Measurements from ENCODE around the gene TMEM51. TPM values are rescaled to one million over a fixed set of nuclear protein-coding genes. Genes with fewer than 3 reads are reported as not detected.

Gene TMEM51
- total and polyA plus RNA-seq, 2 of the 4 experiments (the other 2 are of a cell fraction), result 2.7 to 10.2 TPM

DNA sequence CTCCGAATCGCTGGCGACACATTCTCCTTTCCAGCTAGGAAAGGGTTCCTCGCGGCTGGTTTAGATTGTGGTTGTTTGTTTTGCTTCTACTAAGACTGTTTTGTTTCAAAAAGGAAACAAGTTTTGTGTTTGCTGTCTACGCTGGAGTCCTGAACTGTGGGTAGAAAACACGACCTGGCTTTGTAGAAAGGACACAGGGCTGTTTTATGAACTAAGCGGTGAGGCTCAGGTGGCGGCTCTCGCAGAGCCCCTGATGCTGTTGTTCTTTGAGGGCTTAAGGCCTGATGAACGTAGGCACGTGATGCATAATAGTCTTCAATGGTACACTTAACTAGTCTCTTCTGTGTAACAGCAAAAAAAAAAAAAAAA is 66.5 kb downstream of the TMEM51 start:
- Histone ChIP-seq H2AK5ac (ENCODE audit: low read depth, low read length) (no peak overlapping the region), H4K91ac (ENCODE audit: insufficient read depth, low read depth, low read length) (no peak overlapping the region), H4K5ac (ENCODE audit: low read depth, low read length) (no peak overlapping the region), H4K8ac (ENCODE audit: low read depth in 2 of 2, low read length in 2 of 2) (no peak overlapping the region), H3K4me2 (ENCODE audit: low read depth, low read length) (no peak overlapping the region), H3K27ac (ENCODE audit: insufficient read depth, low read length) (no peak overlapping the region), H2BK20ac (ENCODE audit: low read depth, low read length) (no peak overlapping the region), H3K79me1 (ENCODE audit: low read depth in 1 of 2, low read length in 2 of 2) (peaks cover 8 to 38% of the 10 kb centered on the region in 2 experiments; a peak in 3 of 4 replicates), H3K27me3 (ENCODE audit: control insufficient read depth, insufficient read depth, low read length) (no peaks in the 10 kb centered on the region), H2BK15ac (ENCODE audit: low read depth, low read length) (no peak overlapping the region), H3K14ac (replicated peaks; ENCODE audit: low read depth, low read length) (no peak overlapping the region), H2BK5ac (ENCODE audit: low read depth, low read length, poor library complexity, severe bottlenecking) (no peak overlapping the region), H2AK9ac (replicated peaks; ENCODE audit: low read depth, low read length, poor library complexity) (no peak overlapping the region), H3K4me3 (ENCODE audit: insufficient read depth, low read depth, low read length) (no peak overlapping the region), H2BK120ac (ENCODE audit: low read depth, low read length) (no peak overlapping the region), H3K9me1 (ENCODE audit: insufficient read depth, low read length) (peaks cover 21% of the 10 kb centered on the region), H4K20me1 (ENCODE audit: insufficient read depth, low read length) (no peaks in the 10 kb centered on the region), H3K4ac (ENCODE audit: low read depth, low read length) (no peak overlapping the region), H3K36me3 (ENCODE audit: control insufficient read depth, insufficient read depth, low read length) (peaks cover 30% of the 10 kb centered on the region), H2AFZ (replicated peaks; ENCODE audit: low read length, poor library complexity) (no peak overlapping the region), H3K23ac (ENCODE audit: low read depth, low read length) (no peak overlapping the region), H3K4me1 (ENCODE audit: control insufficient read depth, insufficient read depth, low read length) (peaks cover 3% of the 10 kb centered on the region; the same call in 1 of the 2 replicates), H3K56ac (ENCODE audit: extremely low read depth, insufficient read depth, low read length) (no peak overlapping the region), H3K18ac (ENCODE audit: low read depth, low read length) (no peak overlapping the region), H3K9me3 (ENCODE audit: control insufficient read depth, insufficient read depth, low read length) (no peaks in the 10 kb centered on the region), H3K9ac (ENCODE audit: low read depth, low read length) (no peak overlapping the region)
- ChIA-PET CTCF (interaction anchor here (0.6 to 1.2 kb wide), 4 partner anchors 9 to 521 kb away, joined by 3 to 7 read pairs (median 4); no protein-coding TSS in a partner anchor), POLR2A (ENCODE audit: unreplicated experiment) (no interaction called here)
- 100% methylated on average over 2 of the region's 12 CpGs; no CpG with 5 or more reads in 1 of the 2 experiments for whole genome bisulfite sequencing, 2 experiments (ENCODE audit: extremely low coverage in 2 of 2, insufficient read length in 1 of 2)
- BruUV-seq (replicated peaks), result no TSS peak
- DNase-seq, result no peak
- TF ChIP-seq SMC3 (IDR thresholded peaks at IDR 0.05; ENCODE audit: low read depth, low read length) (no peak), RAD21 (IDR thresholded peaks at IDR 0.05; ENCODE audit: low read length) (no peak), MAFK (IDR thresholded peaks at IDR 0.05; ENCODE audit: low read depth, low read length) (no peak), POLR2A (IDR thresholded peaks at IDR 0.05; ENCODE audit: low read depth, low read length) (no peak), MXI1 (IDR thresholded peaks at IDR 0.05; ENCODE audit: borderline replicate concordance, low read depth, low read length) (no peak), RFX5 (IDR thresholded peaks at IDR 0.05; ENCODE audit: low read depth, low read length) (no peak), NFE2L2 (IDR thresholded peaks at IDR 0.05; ENCODE audit: low read depth, low read length) (no peak), RCOR1 (IDR thresholded peaks at IDR 0.05; ENCODE audit: insufficient replicate concordance, low read length) (no peak), MAZ (IDR thresholded peaks at IDR 0.05; ENCODE audit: borderline replicate concordance, low read depth, low read length) (no peak)
- TF ChIP-seq, protein P1, sequence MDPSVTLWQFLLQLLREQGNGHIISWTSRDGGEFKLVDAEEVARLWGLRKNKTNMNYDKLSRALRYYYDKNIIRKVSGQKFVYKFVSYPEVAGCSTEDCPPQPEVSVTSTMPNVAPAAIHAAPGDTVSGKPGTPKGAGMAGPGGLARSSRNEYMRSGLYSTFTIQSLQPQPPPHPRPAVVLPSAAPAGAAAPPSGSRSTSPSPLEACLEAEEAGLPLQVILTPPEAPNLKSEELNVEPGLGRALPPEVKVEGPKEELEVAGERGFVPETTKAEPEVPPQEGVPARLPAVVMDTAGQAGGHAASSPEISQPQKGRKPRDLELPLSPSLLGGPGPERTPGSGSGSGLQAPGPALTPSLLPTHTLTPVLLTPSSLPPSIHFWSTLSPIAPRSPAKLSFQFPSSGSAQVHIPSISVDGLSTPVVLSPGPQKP (IDR thresholded peaks at IDR 0.05; ENCODE audit: borderline replicate concordance, low read depth, low read length), result no peak
- TF ChIP-seq, protein P2, sequence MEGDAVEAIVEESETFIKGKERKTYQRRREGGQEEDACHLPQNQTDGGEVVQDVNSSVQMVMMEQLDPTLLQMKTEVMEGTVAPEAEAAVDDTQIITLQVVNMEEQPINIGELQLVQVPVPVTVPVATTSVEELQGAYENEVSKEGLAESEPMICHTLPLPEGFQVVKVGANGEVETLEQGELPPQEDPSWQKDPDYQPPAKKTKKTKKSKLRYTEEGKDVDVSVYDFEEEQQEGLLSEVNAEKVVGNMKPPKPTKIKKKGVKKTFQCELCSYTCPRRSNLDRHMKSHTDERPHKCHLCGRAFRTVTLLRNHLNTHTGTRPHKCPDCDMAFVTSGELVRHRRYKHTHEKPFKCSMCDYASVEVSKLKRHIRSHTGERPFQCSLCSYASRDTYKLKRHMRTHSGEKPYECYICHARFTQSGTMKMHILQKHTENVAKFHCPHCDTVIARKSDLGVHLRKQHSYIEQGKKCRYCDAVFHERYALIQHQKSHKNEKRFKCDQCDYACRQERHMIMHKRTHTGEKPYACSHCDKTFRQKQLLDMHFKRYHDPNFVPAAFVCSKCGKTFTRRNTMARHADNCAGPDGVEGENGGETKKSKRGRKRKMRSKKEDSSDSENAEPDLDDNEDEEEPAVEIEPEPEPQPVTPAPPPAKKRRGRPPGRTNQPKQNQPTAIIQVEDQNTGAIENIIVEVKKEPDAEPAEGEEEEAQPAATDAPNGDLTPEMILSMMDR (conservative IDR thresholded peaks at IDR 0.05; ENCODE audit: low read depth, low read length), result no peak
- in situ Hi-C loops (cut with MboI; ENCODE audit: low sequenced_read_pairs), result no loop called here
- intact Hi-C loops (cut with micrococcal nuclease), result no loop called here
- ATAC-seq (ENCODE audit: low read depth), result no peak
- dilution Hi-C loops (cut with HindIII; ENCODE audit: low sequenced_read_pairs, unreplicated experiment), result no loop called here

Measured in IMR-90 (cell line).